GM04503 (cell line): ENCODE data around the gene OR51G2.
"Not testable (repeated sequence)": the region's sequence is repeated elsewhere in the genome, so short reads cannot be mapped to it uniquely, and the experiment has no call there.

Source experiments
- DNase-seq: peaks from one replicate; pipeline ENCODE4 v3.0.0-alpha.2; 2012; ENCODE audit warnings: low read depth

Gene OR51G2

DNA sequence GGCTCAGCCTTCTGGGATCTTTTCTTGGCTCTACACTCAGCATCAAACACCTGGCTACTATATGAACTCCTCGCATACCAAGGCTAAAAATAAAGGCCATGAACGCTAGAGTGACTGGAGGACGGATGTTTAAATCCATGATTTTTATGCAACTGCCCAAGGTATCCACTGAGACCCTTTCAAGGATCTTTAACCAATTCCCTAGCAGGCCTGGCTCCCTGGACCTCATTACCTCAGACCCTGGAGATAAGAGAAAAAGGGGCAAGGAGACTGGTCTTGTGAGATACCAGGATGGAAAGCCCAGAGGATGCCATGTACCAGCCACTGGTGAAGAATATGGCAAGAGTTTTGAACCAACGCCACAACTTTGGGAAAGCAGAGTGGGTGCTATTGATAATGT is at the start of gene OR51G2:
TSS of gene OR51G2 (minus strand) at position 101 of the 400 bp plus-strand sequence. CDS start 3,687 bp downstream, outside the sequence.
- no peak for DNase-seq

GRCh38 chr11:4962816-4963215 is 43.7 kb upstream of the OR51G2 start:
- DNase-seq: no peak

- no peak for DNase-seq
Observed at GRCh38 chr11:4960877-4961276, 41.7 kb upstream of the OR51G2 start.

- DNase-seq: no peak
Observed at GRCh38 chr11:4957396-4957795, 38.2 kb upstream of the OR51G2 start.

GRCh38 chr11:4955613-4956012 is 36.5 kb upstream of the OR51G2 start, which contains the start of gene OR51A2:
OR51A2 (minus strand) TSS chr11:4955713; CDS start chr11:4955713, 0 bp downstream.
- DNase-seq: not testable (repeated sequence)

DNA sequence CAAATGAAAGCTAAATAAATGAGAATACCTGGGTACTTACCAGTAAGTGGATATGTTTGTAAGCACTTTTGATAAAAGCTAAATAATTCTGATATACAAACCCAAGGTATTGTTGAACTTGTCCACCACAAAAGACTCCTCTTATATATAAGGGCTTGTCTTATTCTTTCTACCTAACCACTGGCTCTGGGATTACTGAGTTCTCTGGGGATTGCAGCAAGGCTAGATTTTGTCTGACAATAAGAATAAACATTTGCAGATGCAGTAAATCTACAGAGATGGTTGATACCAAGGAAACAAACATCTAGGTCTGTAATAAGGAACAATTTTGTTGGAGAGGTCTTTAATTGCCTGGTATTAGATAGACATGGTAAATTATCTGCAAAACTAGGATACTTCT is 28.4 kb upstream of the OR51G2 start, which contains the start of gene OR51A4:
TSS of gene OR51A4 (minus strand) at position 101 of the 400 bp plus-strand sequence. CDS start 505 bp downstream, outside the sequence.
- DNase-seq: no peak

GRCh38 chr11:4936745-4937144 is 17.6 kb upstream of the OR51G2 start:
- DNase-seq: no peak

DNA sequence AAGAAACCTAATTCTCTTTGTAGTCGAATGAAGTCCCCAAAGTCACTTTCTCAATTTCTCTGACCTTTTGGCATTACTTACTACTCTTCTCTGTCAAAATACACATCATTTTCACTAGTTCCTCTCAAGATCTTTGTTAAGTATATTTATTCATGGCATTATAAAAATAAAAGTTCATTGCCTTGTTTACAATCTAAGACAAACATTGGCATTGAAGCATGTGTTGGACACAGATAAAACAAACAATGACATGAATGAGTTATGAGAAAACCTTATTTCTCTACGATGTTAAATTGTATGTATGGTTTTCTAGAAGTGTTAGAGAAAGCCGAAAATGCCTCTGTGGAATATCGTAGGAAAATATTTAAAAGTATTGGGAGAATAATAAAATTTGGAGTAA is 13.6 kb upstream of the OR51G2 start:
- DNase-seq: no peak

DNA sequence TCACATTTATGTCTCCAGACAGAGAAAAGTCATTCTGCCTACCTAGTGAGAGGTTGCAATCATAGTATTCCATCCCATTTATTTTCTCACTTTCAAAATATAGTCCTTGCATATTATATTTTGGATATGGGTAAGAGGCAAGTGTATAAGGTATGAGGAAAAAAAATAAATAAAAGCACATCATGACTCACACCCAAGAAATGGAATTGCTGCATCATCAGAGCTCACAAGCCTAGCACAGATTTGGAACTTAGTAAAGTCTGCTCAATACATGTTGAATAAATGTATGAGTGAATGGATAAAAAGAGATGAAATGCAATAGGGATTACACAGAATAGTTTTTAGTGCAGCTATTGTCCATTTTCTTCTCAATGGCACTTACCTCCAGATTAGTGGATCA is 7.5 kb upstream of the OR51G2 start:
- no peak for DNase-seq

GRCh38 chr11:4924239-4924638 is 5.1 kb upstream of the OR51G2 start, which contains the start of gene OR51G1:
OR51G1 (minus strand) TSS chr11:4924339; CDS start chr11:4924339, 0 bp downstream.
- no peak for DNase-seq

DNA sequence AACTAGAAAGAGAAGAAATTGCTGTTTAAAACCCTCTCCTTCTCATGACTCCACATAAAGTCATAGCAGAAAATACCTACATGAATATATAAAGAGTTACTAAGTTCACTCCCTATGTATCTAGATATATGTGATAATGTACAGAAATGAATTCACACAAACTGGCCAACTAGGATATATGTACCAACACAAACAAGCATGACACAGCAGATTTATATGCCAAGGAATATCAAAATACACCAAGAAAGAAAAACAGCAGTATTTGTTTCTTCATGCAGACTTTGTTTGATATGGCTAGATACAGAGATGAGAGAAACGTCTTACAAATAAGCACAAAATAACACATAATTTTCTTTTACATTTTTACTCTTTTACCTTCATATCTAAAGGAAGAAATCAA is 3.2 kb upstream of the OR51G2 start:
- DNase-seq: no peak

DNA sequence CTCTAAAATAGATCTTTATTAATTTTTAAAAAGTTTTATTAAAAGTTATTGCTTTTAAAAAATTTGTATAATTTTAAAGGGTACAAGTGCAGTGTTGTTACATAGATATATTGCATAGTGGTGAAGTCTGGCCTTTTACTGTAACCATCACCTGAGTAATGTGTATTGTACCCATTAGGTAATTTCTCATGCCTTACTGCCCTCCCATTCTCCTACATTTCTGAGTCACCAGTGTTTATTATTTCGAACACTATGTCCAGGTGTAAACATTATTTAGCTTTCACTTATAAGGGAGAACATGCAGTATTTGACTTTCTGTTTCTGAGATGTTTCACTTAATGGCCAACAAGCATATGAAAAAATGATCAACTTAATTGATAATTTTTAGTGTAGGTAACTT is 2.6 kb upstream of the OR51G2 start:
- DNase-seq: no peak

DNA sequence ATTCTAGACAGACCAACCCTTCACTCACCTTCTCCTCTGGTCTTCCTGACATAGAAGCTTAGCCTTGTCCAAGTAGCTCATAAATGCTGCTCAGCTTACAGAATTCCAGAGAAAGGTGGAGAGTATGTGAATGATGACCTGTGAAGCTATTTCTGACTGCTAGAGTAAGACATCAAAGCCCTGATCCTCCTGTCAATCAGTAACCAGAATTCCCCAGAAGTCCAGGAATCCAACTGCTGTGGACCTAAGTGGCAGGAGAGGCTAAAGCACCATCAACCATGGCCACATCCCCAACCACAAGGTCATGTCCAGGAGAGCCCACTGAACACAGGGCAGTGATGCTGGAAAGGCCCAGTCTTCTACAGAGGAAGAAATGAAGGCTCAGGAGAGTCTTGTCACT is 2.6 kb downstream of the OR51G2 start:
- DNase-seq: no peak

GRCh38 chr11:4903484-4903883 is 15.7 kb downstream of the OR51G2 start, which contains the start of gene OR51A7:
OR51A7 (plus strand) TSS chr11:4903783; CDS start chr11:4907370, 3,587 bp downstream.
- DNase-seq: no peak

GRCh38 chr11:4891996-4892640 is 27.0 kb downstream of the OR51G2 start:
- peak; percentile 88 for DNase-seq

GRCh38 chr11:4890279-4890678 is 28.9 kb downstream of the OR51G2 start:
- no peak for DNase-seq

GRCh38 chr11:4887591-4887990 is 31.6 kb downstream of the OR51G2 start:
- no peak for DNase-seq

- DNase-seq: no peak
Observed at GRCh38 chr11:4886186-4886585, 33.0 kb downstream of the OR51G2 start.

- DNase-seq: no peak
Observed at GRCh38 chr11:4884361-4884760, 34.8 kb downstream of the OR51G2 start.

DNA sequence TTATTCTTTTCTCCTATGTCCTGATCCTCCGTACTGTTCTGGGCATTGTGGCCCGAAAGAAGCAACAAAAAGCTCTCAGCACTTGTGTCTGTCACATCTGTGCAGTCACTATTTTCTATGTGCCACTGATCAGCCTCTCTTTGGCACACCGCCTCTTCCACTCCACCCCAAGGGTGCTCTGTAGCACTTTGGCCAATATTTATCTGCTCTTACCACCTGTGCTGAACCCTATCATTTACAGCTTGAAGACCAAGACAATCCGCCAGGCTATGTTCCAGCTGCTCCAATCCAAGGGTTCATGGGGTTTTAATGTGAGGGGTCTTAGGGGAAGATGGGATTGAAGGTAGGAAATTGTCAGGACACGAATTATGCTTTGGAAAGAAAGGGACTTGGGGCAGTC is 36.6 kb downstream of the OR51G2 start:
- DNase-seq: no peak

GRCh38 chr11:4881860-4882500 is 37.2 kb downstream of the OR51G2 start, which contains the start of gene OR51T1:
OR51T1 (plus strand) TSS chr11:4881900; CDS start chr11:4881900, 0 bp downstream.
- peak; percentile 6 for DNase-seq

DNA sequence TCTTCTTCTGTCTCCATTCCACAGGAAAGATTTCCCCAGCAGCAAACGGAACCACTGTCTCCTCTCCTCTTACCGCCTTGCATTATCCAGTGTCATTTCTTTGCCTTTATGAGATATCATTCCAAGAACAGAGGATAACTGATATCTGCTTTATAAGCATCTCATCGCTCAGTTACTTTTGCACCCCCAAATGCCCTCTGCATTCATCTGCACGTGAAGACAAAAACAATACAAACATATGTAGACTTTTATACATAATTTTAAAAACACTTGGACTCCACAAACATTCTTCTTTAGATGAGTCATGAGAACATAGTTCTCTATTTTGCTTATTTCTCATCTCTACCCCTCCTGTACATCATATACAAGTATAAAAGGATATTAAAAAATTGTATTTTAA is 38.0 kb downstream of the OR51G2 start:
- no peak for DNase-seq

- DNase-seq: no peak
Observed at GRCh38 chr11:4865855-4866254, 53.3 kb downstream of the OR51G2 start.
